WTC11 (cell line): ENCODE data around the gene RAB22A. TPM values are rescaled to one million over a fixed set of nuclear protein-coding genes. Genes with fewer than 3 reads are reported as not detected.

ENCODE experiments used
- ATAC-seq: fragments of 200-7000 bp; cut with Tn5 transposase; 2 replicates; pipeline ENCODE4 v1.10.0; 2021; ENCODE audit warnings: mild to moderate bottlenecking, moderate library complexity
- CTCF ChIA-PET: fragments of 300-600 bp; sonication (Branson Sonifier 250); formaldehyde crosslinking; loops from one replicate; lab custom pipeline; 2021; ENCODE audit warnings: antibody characterized with exemption; lab: Charles Lee
- POLR2A ChIA-PET: fragments of 350-600 bp; sonication (Branson Sonifier 250); formaldehyde crosslinking; loops from one replicate; lab custom pipeline; 2021; ENCODE audit warnings: antibody characterized with exemption; lab: Charles Lee
- DNase-seq: peaks from one replicate; pipeline ENCODE4 v3.0.0; 2021; ENCODE audit warnings: low spot score
- H3K27ac Mint-ChIP-seq: 2 replicates; pipeline ENCODE4 v1.8.0; 2021; ENCODE audit warnings: mixed read lengths
- H3K27me3 Mint-ChIP-seq: 2 replicates; pipeline ENCODE4 v1.8.0; 2021; ENCODE audit warnings: low read depth, mild to moderate bottlenecking, moderate library complexity, mixed read lengths
- H3K36me3 Mint-ChIP-seq: 2 replicates; pipeline ENCODE4 v1.8.0; 2021; ENCODE audit warnings: mixed read lengths
- H3K4me1 Mint-ChIP-seq: 2 replicates; pipeline ENCODE4 v1.8.0; 2022; ENCODE audit warnings: mixed read lengths
- H3K4me3 Mint-ChIP-seq: 2 replicates; pipeline ENCODE4 v1.8.0; 2021; ENCODE audit warnings: mild to moderate bottlenecking, moderate library complexity, mixed read lengths
- H3K9me3 Mint-ChIP-seq: 2 replicates; pipeline ENCODE4 v1.8.0; 2021; ENCODE audit warnings: mixed read lengths
- CDX4 ChIP-seq: fragments of 250-450 bp; sonication (Bioruptor Pico); IDR thresholded peaks from 2 replicates; pipeline ENCODE4 v1.9.0; 2021; ENCODE audit warnings: moderate library complexity, mild to moderate bottlenecking, inconsistent platforms, borderline replicate concordance
- CREM ChIP-seq: sonication (generic); formaldehyde crosslinking; IDR thresholded peaks from 2 replicates; pipeline ENCODE4 v1.8.1; 2022; ENCODE audit warnings: mild to moderate bottlenecking, missing genetic modification reagents, moderate library complexity
- ERG ChIP-seq: fragments of 250-450 bp; sonication (Bioruptor Pico); IDR thresholded peaks from 2 replicates; pipeline ENCODE4 v1.8.0; 2021; ENCODE audit warnings: mild to moderate bottlenecking
- GABPB1 ChIP-seq: sonication (generic); formaldehyde crosslinking; IDR thresholded peaks from 2 replicates; pipeline ENCODE4 v1.8.1; 2023; ENCODE audit warnings: mild to moderate bottlenecking, missing genetic modification reagents
- GRHL2 ChIP-seq: fragments of 250-450 bp; sonication (Bioruptor Pico); IDR thresholded peaks from 2 replicates; pipeline ENCODE4 v1.8.0; 2022; ENCODE audit warnings: mild to moderate bottlenecking, moderate library complexity; ENCODE audit not compliant: insufficient replicate concordance, severe bottlenecking
- HMGA2 ChIP-seq: fragments of 250-450 bp; sonication (Bioruptor Pico); IDR thresholded peaks from 2 replicates; pipeline ENCODE4 v1.4.0; 2021; ENCODE audit warnings: mild to moderate bottlenecking, moderate library complexity
- MLX ChIP-seq: sonication (generic); formaldehyde crosslinking; IDR thresholded peaks from 2 replicates; pipeline ENCODE4 v1.8.1; 2023; ENCODE audit warnings: mild to moderate bottlenecking, missing genetic modification reagents, moderate library complexity
- MXD4 ChIP-seq: fragments of 250-450 bp; sonication (Bioruptor Pico); IDR thresholded peaks from 2 replicates; pipeline ENCODE4 v1.8.0; 2021; ENCODE audit warnings: mild to moderate bottlenecking, moderate library complexity, borderline replicate concordance
- NFE2L1 ChIP-seq: sonication (generic); formaldehyde crosslinking; IDR thresholded peaks from 2 replicates; pipeline ENCODE4 v1.8.1; 2023; ENCODE audit warnings: missing genetic modification reagents
- OVOL2 ChIP-seq: fragments of 250-450 bp; sonication (Bioruptor Pico); IDR thresholded peaks from 2 replicates; pipeline ENCODE4 v1.9.0; 2021; ENCODE audit warnings: mild to moderate bottlenecking, borderline replicate concordance
- PRDM15 ChIP-seq: sonication (generic); formaldehyde crosslinking; IDR thresholded peaks from 2 replicates; pipeline ENCODE4 v1.8.0; 2022; ENCODE audit warnings: missing genetic modification reagents
- SMAD4 ChIP-seq: sonication (generic); formaldehyde crosslinking; IDR thresholded peaks from 2 replicates; pipeline ENCODE4 v1.8.0; 2022; ENCODE audit warnings: mild to moderate bottlenecking, missing genetic modification reagents
- TCF7 ChIP-seq: sonication (generic); formaldehyde crosslinking; IDR thresholded peaks from 2 replicates; pipeline ENCODE4 v1.8.0; 2022; ENCODE audit warnings: mild to moderate bottlenecking, low read depth, missing genetic modification reagents, moderate library complexity
- TEAD1 ChIP-seq: sonication (generic); formaldehyde crosslinking; IDR thresholded peaks from 2 replicates; pipeline ENCODE4 v1.8.0; 2022; ENCODE audit warnings: mild to moderate bottlenecking, missing genetic modification reagents
- ZBTB21 ChIP-seq: sonication (generic); formaldehyde crosslinking; IDR thresholded peaks from 2 replicates; pipeline ENCODE4 v1.8.1; 2023; ENCODE audit warnings: mild to moderate bottlenecking, missing genetic modification reagents, borderline replicate concordance
- ZNF232 ChIP-seq: sonication (generic); formaldehyde crosslinking; IDR thresholded peaks from 2 replicates; pipeline ENCODE4 v1.8.0; 2022; ENCODE audit warnings: mild to moderate bottlenecking, missing genetic modification reagents
- ZNF281 ChIP-seq: sonication (generic); formaldehyde crosslinking; IDR thresholded peaks from 2 replicates; pipeline ENCODE4 v1.8.0; 2023; ENCODE audit warnings: mild to moderate bottlenecking, missing genetic modification reagents
- ZNF317 ChIP-seq: sonication (generic); formaldehyde crosslinking; IDR thresholded peaks from 2 replicates; pipeline ENCODE4 v1.8.1; 2023; ENCODE audit warnings: low read depth, mild to moderate bottlenecking, moderate library complexity, missing genetic modification reagents, borderline replicate concordance
- ZNF416 ChIP-seq: fragments of 250-450 bp; sonication (Bioruptor Pico); IDR thresholded peaks from 2 replicates; pipeline ENCODE4 v1.9.0; 2021; ENCODE audit warnings: mild to moderate bottlenecking, inconsistent platforms
- ZNF532 ChIP-seq: fragments of 250-450 bp; sonication (Bioruptor Pico); IDR thresholded peaks from 2 replicates; pipeline ENCODE4 v1.9.0; 2021; ENCODE audit warnings: mild to moderate bottlenecking, borderline replicate concordance
- total RNA-seq: library from RNA; stranded (reverse); gene quantifications from 3 replicates; pipeline ENCODE4 v1.2.3, GENCODE V29; 2021

The RAB22A gene
- total RNA-seq, 1 experiment from 2014 or later, result 6.0 TPM

- TF ChIP-seq ZNF416 (CRISPR knock-in tag) (no peak), TCF7 (CRISPR knock-in tag) (no peak), GABPB1 (CRISPR knock-in tag) (no peak), OVOL2 (CRISPR knock-in tag) (no peak)
- Mint-ChIP-seq H3K27me3 (no peaks in the 10 kb centered on the region), H3K36me3 (peaks cover 12% of the 10 kb centered on the region; the same call in 1 of the 2 replicates), H3K27ac (no peak overlapping the region), H3K4me3 (no peak overlapping the region), H3K9me3 (no peaks in the 10 kb centered on the region), H3K4me1 (peaks cover 13% of the 10 kb centered on the region)
- ChIA-PET POLR2A (no interaction called here), CTCF (no interaction called here)
- no peak for ATAC-seq
- no peak for DNase-seq
Observed at GRCh38 chr20:58264271-58264670, 45.2 kb upstream of the RAB22A start.

GRCh38 chr20:58267389-58268215 lies 41.9 kb upstream of the RAB22A start:
- POLR2A ChIA-PET, result interaction anchor here (1.2 kb wide), 1 partner anchor 22 kb away, joined by 3 read pairs; no protein-coding TSS in a partner anchor
- DNase-seq (no peak), ATAC-seq (no peak)
- peaks cover 14% of the 10 kb centered on the region for H3K36me3 Mint-ChIP-seq
- no peaks in the 10 kb centered on the region for H3K9me3 Mint-ChIP-seq
- H3K4me1 Mint-ChIP-seq, result peaks cover 9% of the 10 kb centered on the region
- no peak overlapping the region for H3K4me3 Mint-ChIP-seq
- CTCF ChIA-PET, result interaction anchor here (1.6 kb wide), 1 partner anchor 20 kb away, joined by 6 read pairs; no protein-coding TSS in a partner anchor
- no peaks in the 10 kb centered on the region for H3K27me3 Mint-ChIP-seq
- peak overlapping the region; percentile 13; the same call in 1 of the 2 replicates for H3K27ac Mint-ChIP-seq
- TF ChIP-seq GRHL2 (CRISPR knock-in tag) (no peak), HMGA2 (CRISPR knock-in tag) (no peak), ZNF281 (CRISPR knock-in tag) (no peak), CREM (CRISPR knock-in tag) (no peak), TEAD1 (CRISPR knock-in tag) (no peak), ZBTB21 (CRISPR knock-in tag) (no peak), CDX4 (no peak), GABPB1 (CRISPR knock-in tag) (no peak), ZNF532 (CRISPR knock-in tag) (no peak), ZNF232 (CRISPR knock-in tag) (no peak), ZNF317 (CRISPR knock-in tag) (no peak), MLX (no peak), SMAD4 (CRISPR knock-in tag) (no peak), NFE2L1 (CRISPR knock-in tag) (no peak), ERG (no peak), MXD4 (no peak), ZNF416 (CRISPR knock-in tag) (no peak), PRDM15 (CRISPR knock-in tag) (no peak), OVOL2 (CRISPR knock-in tag) (no peak)
